GM21367 (cell line): ENCODE results near the gene KDM2A.
"Not testable (repeated sequence)": the region's sequence is repeated elsewhere in the genome, so short reads cannot be mapped to it uniquely, and the experiment has no call there.

Experiments
- ATAC-seq: cut with Tn5 transposase; IDR thresholded peaks from one replicate; pipeline ENCODE4 v1.9.1; 2021; ENCODE audit not compliant: unreplicated experiment

KDM2A gene

DNA sequence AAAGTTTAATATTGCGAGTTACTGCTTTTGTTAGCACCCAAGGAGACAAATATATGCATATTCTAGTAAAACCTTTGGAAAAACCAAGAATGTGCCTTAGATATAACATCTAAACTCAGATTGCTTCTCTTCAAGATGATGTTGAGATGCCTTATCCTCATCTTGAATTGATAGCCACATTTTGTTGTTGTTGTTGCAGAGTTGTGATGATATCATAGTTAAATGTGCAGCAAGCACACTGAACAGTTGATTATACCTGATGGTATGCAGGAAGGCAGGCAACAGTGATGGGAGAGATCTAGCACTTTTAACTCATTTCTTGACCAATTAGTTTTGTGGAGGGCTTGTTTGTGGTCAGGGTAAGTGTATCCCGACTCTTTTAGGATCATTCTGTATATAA is 48.0 kb downstream of the KDM2A start:
- no peak for ATAC-seq

DNA sequence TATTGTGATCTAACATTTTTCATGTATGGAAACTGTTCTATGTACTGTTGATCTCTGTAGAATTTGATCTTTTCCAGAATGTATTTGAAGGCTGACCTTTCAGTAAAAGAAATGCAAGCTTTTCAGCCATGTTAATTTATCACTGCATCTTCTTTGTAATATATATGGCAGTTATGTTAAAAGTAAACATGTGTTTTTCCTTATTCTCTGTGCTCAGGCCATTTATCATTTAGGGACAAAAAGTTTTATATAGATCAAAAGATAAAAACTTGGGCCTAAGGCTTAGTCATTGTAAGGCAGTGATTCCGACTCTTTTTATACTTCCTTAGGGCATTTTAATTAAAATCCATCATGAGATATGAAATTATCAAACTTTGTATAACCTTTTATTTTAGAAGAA is 48.7 kb downstream of the KDM2A start:
- ATAC-seq: no peak

DNA sequence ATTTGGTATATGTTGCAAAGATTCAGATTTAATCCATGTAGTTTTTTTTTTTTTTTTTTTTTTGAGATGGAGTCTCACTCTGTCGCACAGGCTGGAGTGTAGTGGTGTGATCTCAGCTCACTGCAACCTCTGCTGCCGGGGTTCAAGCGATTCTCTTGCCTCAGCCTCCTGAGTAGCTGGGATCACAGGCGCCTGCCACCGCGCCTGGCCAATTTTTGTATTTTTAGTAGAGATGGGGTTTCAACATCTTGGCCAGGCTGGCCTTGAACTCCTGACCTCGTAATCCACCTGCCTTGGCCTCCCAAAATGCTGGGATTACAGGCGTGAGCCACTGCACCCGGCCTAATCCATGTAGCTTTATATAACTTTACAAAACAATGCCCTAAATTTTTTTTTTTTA is 49.8 kb downstream of the KDM2A start:
- ATAC-seq: not testable (repeated sequence)

GRCh38 chr11:67174311-67174710 is 55.2 kb downstream of the KDM2A start:
- no peak for ATAC-seq

GRCh38 chr11:67177399-67178281 is 58.6 kb downstream of the KDM2A start:
- ATAC-seq: no peak

- ATAC-seq: no peak
Observed at GRCh38 chr11:67178421-67178820, 59.4 kb downstream of the KDM2A start.

- no peak for ATAC-seq
Observed at GRCh38 chr11:67178878-67179277, 59.8 kb downstream of the KDM2A start.

DNA sequence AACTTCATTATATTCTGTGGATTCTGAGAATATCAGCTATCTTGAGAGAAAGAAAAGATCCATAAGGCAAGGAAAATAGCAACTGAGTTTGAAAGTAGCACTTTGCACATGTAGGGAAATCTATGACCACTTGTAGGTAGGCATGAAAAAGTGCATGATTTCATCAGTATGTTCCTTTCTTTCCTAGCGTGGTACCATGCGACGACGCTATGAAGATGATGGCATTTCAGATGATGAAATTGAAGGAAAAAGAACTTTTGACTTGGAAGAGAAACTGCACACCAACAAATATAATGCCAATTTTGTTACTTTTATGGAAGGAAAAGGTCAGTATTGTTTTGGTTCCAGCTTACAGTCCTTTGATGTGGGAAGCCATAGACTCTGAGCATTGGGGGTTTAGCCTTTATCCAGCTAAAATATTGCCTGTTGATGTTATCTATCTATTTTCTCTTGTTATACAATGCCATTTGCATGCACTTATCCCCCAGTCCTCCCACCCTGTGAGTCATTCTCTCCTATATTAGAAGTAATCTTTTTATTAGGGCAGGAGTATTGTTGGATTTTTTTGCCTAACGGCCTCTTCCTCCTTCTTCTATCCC is 60.9 kb downstream of the KDM2A start:
- ATAC-seq: no peak

DNA sequence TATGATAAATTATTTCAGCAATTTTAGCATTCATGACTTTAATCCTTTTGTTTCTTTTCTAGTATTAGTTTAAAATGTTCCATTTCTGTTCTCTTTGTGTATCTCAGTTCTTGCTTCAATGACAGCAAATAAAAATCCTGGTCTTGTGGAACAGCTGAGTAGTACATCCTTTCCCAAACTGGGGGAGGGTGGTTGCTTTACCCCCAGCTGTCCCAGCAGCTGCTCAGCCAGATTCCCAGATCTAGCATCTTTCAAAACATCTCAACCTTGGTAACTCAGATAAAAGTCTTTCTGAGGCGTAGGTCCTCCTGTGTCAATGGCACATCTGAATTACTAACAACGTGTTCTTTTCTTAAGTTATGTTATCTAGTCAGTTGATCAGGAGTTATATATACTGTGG is 75.0 kb downstream of the KDM2A start:
- ATAC-seq: no peak

DNA sequence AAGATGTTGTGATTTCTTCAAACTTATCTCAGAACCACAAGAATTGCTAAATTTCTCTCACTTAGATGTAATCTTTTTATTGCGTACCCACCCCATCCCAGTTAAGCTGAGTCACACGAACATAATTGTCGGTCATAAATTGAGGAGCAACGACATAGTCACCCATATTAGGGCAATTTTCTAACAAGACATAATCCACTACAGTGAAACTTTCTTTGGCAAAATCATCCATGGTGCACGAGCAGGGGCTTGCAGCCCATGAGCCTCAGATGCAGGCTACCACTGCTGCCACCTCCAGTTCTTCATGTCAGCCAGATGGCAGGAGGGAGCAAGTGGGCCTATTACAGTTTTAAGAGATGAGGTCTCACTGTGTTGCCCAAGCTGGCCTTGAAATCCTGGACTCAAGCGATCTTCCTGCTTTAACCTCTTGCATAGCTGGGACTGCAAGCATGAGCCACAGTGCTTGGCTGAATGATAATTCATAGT is 77.0 kb downstream of the KDM2A start:
- ATAC-seq: no peak

- ATAC-seq: no peak
Observed at GRCh38 chr11:67197606-67198005, 78.5 kb downstream of the KDM2A start.

- not testable (repeated sequence) for ATAC-seq
Observed at GRCh38 chr11:67198781-67199180, 79.7 kb downstream of the KDM2A start.

DNA sequence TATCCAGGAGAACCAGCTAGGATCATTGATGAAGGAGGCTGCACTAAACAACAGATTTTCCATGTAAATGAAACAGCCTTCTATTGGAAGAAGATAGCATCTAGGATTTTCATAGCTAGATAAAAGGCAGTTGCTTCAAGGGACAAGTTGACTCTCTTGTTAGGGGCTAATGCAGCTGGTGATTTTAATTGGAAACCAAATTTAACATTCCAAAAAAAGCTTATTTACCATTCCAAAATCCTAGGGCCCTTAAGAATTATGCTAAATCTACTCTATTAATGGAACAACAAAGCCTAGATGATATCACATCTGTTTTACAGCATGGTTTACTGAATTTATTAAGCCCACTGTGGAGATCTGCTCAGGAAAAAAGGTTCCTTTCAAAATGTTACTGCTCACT is 80.7 kb downstream of the KDM2A start:
- ATAC-seq: no peak

DNA sequence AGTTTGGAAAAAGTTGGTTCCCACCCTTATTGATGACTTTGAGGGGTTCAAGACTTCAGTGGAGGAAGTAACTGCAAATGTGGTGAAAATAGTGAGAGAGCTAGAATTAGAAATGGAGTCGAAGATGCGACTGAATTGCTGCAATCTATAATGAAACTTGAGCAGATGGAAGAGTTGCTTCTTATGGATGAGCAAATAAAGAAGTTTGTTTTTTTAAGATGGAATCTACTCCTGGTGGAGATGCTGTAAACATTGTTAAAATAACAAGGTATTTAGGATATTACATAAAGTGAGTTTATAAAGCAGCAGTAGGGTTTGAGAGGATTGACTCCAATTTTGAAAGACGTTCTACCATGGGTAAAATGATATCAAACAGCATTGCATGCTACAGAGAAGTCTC is 83.0 kb downstream of the KDM2A start:
- ATAC-seq: no peak

DNA sequence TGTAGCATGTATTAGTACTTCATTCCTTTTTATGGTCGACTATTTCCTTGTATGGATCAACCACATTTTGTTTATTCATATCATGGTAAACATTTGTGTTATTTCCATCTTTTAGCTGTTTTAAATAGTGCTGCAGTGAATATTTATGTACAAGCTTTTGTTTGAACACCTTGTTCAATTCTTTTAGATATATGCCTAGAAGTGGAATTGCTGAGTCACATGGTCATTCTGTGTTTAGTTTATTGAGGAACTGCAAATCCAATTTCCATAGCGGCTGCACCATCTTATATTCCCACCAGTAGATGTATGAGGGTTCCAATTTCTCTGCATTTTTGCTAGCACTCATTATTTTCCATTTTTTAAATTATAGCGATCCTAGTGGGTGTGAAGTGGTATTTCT is 85.8 kb downstream of the KDM2A start:
- no peak for ATAC-seq

DNA sequence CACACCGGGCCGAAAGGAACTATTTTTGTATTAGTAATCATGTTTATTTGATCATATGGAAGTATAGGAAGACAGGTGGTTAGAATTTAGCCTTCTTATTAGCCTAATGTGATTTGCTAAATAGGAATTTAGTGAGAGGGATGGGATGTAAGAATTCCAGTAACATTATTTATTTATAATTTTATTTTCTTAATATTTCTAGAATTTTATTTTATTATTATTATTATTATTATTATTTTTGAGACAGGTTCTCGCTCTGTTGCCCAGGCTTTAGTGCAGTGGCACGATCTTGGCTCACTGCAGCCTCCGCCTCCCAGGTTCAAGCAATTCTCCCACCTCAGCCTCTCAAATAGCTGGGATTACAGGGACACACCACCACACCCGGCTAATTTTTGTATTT is 90.2 kb downstream of the KDM2A start:
- ATAC-seq: not testable (repeated sequence)

- ATAC-seq: no peak
Observed at GRCh38 chr11:67211656-67212436, 92.8 kb downstream of the KDM2A start.

DNA sequence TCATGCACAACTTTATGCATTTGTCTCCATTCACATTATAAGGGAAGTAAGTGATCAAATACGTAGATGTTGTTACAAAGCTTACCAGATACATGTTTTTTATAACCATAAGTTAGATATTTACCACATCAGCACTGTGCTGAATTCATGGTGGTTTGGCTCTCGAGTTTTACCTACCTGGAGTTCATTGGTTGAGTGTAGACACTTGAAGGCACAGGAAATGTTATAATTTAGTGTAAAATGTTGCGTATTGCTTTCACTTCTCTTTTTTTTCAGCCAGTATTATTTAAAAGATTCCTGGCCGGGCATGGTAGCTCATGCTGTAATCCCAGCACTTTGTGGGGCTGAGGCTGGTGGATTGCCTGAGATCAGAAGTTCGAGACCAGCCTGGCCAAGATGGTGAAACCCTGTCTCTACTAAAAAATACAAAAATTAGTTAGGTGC is 94.1 kb downstream of the KDM2A start:
- ATAC-seq: no peak

DNA sequence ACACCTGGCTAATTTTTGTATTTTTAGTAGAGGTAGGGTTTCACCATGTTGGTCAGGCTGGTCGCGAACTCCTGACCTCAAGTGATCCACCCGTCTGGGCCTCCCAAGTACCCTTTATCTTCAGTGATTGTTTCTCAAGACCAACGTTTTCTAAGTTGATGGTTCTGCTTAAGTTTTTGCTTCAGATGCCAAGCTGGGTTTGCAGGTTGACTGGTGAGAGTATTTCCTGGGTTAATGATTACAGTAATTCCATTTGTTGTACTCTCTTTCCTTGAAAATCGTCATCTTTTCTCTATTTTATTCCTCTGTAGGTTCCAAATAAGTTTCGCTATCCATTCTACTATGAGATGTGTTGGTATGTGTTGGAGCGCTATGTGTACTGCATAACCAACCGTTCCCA is 108.7 kb downstream of the KDM2A start:
- no peak for ATAC-seq

DNA sequence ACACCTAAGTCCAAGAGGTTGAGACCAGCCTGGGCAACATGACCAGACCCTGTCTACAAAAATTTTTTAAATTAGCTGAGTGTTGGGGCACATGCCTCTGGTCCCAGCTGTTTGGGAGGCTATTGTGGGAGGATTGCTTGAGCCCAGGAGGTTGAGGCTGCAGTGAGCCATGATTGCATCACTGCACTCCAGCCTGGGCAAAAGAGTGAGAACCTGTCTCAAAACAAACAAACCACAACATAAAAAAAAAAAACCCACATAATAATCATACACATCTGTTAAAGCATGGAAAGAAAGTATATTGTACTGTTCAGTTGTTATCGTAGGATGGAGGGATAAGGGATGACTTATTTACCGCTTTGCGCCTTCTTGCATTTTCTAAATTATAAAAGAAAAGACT is 111.3 kb downstream of the KDM2A start:
- no peak for ATAC-seq

- ATAC-seq: no peak
Observed at GRCh38 chr11:67230886-67231285, 111.8 kb downstream of the KDM2A start.
